Activated naive CD8-positive, alpha-beta T cell treated with anti-CD3 and anti-CD28 coated beads, Interleukin-2, amount 50 U/mL, for 16 hours (primary cell): ENCODE data around the gene AHRR.
"Not testable (repeated sequence)": the region's sequence is repeated elsewhere in the genome, so short reads cannot be mapped to it uniquely, and the experiment has no call there.

Experiments used
- DNase-seq: peaks from one replicate; pipeline ENCODE4 v3.0.0-alpha.2; 2020; ENCODE audit warnings: low read depth, low spot score

The AHRR gene

GRCh38 chr5:414991-415927 lies 93.7 kb downstream of the AHRR start:
- not testable (repeated sequence) for DNase-seq

GRCh38 chr5:415928-416635 lies 94.6 kb downstream of the AHRR start:
- no peak for DNase-seq

- no peak for DNase-seq
Measured at GRCh38 chr5:416636-416960, 95.1 kb downstream of the AHRR start.

GRCh38 chr5:417301-418161 lies 96.0 kb downstream of the AHRR start:
- DNase-seq = no peak

GRCh38 chr5:418162-419121 lies 96.9 kb downstream of the AHRR start:
- DNase-seq = no peak

GRCh38 chr5:419970-420369 lies 98.5 kb downstream of the AHRR start:
- no peak for DNase-seq

GRCh38 chr5:420632-421286 lies 99.2 kb downstream of the AHRR start:
- DNase-seq = no peak

GRCh38 chr5:421287-421880 lies 99.9 kb downstream of the AHRR start:
- no peak for DNase-seq

- no peak for DNase-seq
Measured at GRCh38 chr5:421901-422300, 100.4 kb downstream of the AHRR start.

- no peak for DNase-seq
Measured at GRCh38 chr5:422323-423232, 101.1 kb downstream of the AHRR start.

- DNase-seq = no peak
Measured at GRCh38 chr5:423233-423565, 101.7 kb downstream of the AHRR start.

- DNase-seq = no peak
Measured at GRCh38 chr5:423626-424261, 102.2 kb downstream of the AHRR start.

- DNase-seq = no peak
Measured at GRCh38 chr5:424301-425110, 103.0 kb downstream of the AHRR start.

GRCh38 chr5:425714-426113 lies 104.2 kb downstream of the AHRR start:
- no peak for DNase-seq

GRCh38 chr5:426392-426976 lies 105.0 kb downstream of the AHRR start:
- DNase-seq = no peak

- no peak for DNase-seq
Measured at GRCh38 chr5:427415-428087, 106.0 kb downstream of the AHRR start.

GRCh38 chr5:428219-428618 lies 106.7 kb downstream of the AHRR start:
- no peak for DNase-seq
